ENCODE results near the gene SIDT2.

Gene SIDT2

GRCh38 chr11:117187799-117188481, 9.4 kb downstream of the SIDT2 start:
- no peak for DNase-seq

- DNase-seq: no peak
Measured at GRCh38 chr11:117188620-117189081, 10.1 kb downstream of the SIDT2 start.

- DNase-seq: no peak
Measured at GRCh38 chr11:117189191-117189940, 10.8 kb downstream of the SIDT2 start.

- no peak for DNase-seq
Measured at GRCh38 chr11:117189941-117190544, 11.5 kb downstream of the SIDT2 start.

- no peak for DNase-seq
Measured at GRCh38 chr11:117191680-117192400, 13.3 kb downstream of the SIDT2 start.

GRCh38 chr11:117192401-117192875, 13.9 kb downstream of the SIDT2 start:
- no peak for DNase-seq

- no peak for DNase-seq
Measured at GRCh38 chr11:117193130-117194020, 14.8 kb downstream of the SIDT2 start.

- DNase-seq: no peak
Measured at GRCh38 chr11:117194267-117194666, 15.7 kb downstream of the SIDT2 start.

- no peak for DNase-seq
Measured at GRCh38 chr11:117195258-117195657, 16.7 kb downstream of the SIDT2 start.

GRCh38 chr11:117195761-117196160, 17.2 kb downstream of the SIDT2 start:
- no peak for DNase-seq

- DNase-seq: no peak
Measured at GRCh38 chr11:117197006-117197405, 18.5 kb downstream of the SIDT2 start.

GRCh38 chr11:117197516-117198456, 19.2 kb downstream of the SIDT2 start:
- DNase-seq: no peak

GRCh38 chr11:117198613-117199012, 20.1 kb downstream of the SIDT2 start:
- no peak for DNase-seq

GRCh38 chr11:117199053-117199915, 20.7 kb downstream of the SIDT2 start, which contains the start of gene TAGLN:
TSS of gene TAGLN (plus strand) at chr11:117199370. CDS start at chr11:117203014, 3,644 bp downstream.
- DNase-seq: peak in 1 of 58 donors; percentile 28

- no peak for DNase-seq
Measured at GRCh38 chr11:117199916-117200812, 21.6 kb downstream of the SIDT2 start.

GRCh38 chr11:117200813-117201657, 22.5 kb downstream of the SIDT2 start:
- no peak for DNase-seq

Measured in anterior cingulate cortex (tissue), 58 donors.